ENCODE results near the gene UBE2J2. TPM values are rescaled to one million over a fixed set of nuclear protein-coding genes. Genes with fewer than 3 reads are reported as not detected.

UBE2J2 gene
- total and polyA plus RNA-seq, 2 of the 4 experiments (the other 2 are of a cell fraction): 20.6 to 67.5 TPM

DNA sequence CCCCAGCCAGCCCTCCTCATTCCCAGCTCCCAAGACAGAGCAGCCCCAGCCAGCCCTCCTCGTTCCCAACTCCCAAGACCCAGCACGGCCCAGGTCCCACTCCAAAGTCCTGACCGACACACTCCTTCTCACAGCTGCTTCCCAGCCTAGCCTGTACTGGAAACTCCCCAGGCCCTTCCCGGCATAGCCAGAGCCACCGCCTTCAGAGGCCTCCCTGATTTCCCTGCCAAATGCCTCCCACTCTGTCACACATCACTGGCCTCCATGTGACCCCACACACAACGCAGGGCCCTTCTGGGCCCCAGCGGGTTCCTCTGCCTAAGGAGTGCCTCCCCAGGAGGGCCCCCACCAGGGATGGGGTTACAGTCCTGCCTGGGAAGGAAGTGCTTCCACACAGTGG lies 2.8 kb downstream of the UBE2J2 start:
- in situ Hi-C loops (cut with MboI; ENCODE audit: low sequenced_read_pairs): no loop called here
- H2BK20ac ChIP-seq (ENCODE audit: low read depth, low read length): no peak overlapping the region
- H3K18ac ChIP-seq (ENCODE audit: low read depth, low read length): peak overlapping the region; percentile 48
- H3K56ac ChIP-seq (ENCODE audit: extremely low read depth, insufficient read depth, low read length): no peak overlapping the region; the same call in 1 of the 2 replicates
- peak overlapping the region; percentile 74; the same call in 1 of the 2 replicates for H2BK120ac ChIP-seq (ENCODE audit: low read depth, low read length)
- peak overlapping the region; percentile 92 for H2AK9ac ChIP-seq (replicated peaks; ENCODE audit: low read depth, low read length, poor library complexity)
- dilution Hi-C loops (cut with HindIII; ENCODE audit: low sequenced_read_pairs, unreplicated experiment): no loop called here
- peaks cover 25% of the 10 kb centered on the region for H4K20me1 ChIP-seq (ENCODE audit: insufficient read depth, low read length)
- peak overlapping the region; percentile 69 for H4K5ac ChIP-seq (ENCODE audit: low read depth, low read length)
- H3K9ac ChIP-seq (ENCODE audit: low read depth, low read length): peak overlapping the region; percentile 20
- DNase-seq: peak; percentile 69
- H2AFZ ChIP-seq (replicated peaks; ENCODE audit: low read length, poor library complexity): no peak overlapping the region
- no TSS peak for BruUV-seq (replicated peaks)
- ATAC-seq (ENCODE audit: low read depth): no peak
- ChIA-PET POLR2A (ENCODE audit: unreplicated experiment) (no interaction called here), CTCF (no interaction called here)
- no peak overlapping the region for H2BK15ac ChIP-seq (ENCODE audit: low read depth, low read length)
- TF ChIP-seq RAD21 (IDR thresholded peaks at IDR 0.05; ENCODE audit: low read length): no peak
- TF ChIP-seq, protein P1, sequence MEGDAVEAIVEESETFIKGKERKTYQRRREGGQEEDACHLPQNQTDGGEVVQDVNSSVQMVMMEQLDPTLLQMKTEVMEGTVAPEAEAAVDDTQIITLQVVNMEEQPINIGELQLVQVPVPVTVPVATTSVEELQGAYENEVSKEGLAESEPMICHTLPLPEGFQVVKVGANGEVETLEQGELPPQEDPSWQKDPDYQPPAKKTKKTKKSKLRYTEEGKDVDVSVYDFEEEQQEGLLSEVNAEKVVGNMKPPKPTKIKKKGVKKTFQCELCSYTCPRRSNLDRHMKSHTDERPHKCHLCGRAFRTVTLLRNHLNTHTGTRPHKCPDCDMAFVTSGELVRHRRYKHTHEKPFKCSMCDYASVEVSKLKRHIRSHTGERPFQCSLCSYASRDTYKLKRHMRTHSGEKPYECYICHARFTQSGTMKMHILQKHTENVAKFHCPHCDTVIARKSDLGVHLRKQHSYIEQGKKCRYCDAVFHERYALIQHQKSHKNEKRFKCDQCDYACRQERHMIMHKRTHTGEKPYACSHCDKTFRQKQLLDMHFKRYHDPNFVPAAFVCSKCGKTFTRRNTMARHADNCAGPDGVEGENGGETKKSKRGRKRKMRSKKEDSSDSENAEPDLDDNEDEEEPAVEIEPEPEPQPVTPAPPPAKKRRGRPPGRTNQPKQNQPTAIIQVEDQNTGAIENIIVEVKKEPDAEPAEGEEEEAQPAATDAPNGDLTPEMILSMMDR (conservative IDR thresholded peaks at IDR 0.05; ENCODE audit: low read depth, low read length): no peak
- TF ChIP-seq, protein P2, sequence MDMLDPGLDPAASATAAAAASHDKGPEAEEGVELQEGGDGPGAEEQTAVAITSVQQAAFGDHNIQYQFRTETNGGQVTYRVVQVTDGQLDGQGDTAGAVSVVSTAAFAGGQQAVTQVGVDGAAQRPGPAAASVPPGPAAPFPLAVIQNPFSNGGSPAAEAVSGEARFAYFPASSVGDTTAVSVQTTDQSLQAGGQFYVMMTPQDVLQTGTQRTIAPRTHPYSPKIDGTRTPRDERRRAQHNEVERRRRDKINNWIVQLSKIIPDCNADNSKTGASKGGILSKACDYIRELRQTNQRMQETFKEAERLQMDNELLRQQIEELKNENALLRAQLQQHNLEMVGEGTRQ (IDR thresholded peaks at IDR 0.05; ENCODE audit: low read depth, low read length): peak; percentile 77
- TF ChIP-seq MAZ (IDR thresholded peaks at IDR 0.05; ENCODE audit: borderline replicate concordance, low read depth, low read length): no peak
- no peak for TF ChIP-seq FOS (IDR thresholded peaks at IDR 0.05; ENCODE audit: low read depth, low read length)
- TF ChIP-seq POLR2A (IDR thresholded peaks at IDR 0.05; ENCODE audit: low read depth, low read length): 0 out of 2 replicates have a peak, but pooled peaks have one; percentile 37
- no peak for TF ChIP-seq MAFK (IDR thresholded peaks at IDR 0.05; ENCODE audit: low read depth, low read length)
- H3K9me1 ChIP-seq (ENCODE audit: insufficient read depth, low read length): peaks cover 36% of the 10 kb centered on the region
- peaks cover 41% of the 10 kb centered on the region for H3K36me3 ChIP-seq (ENCODE audit: control insufficient read depth, insufficient read depth, low read length)
- peaks cover 37% of the 10 kb centered on the region for H3K4me1 ChIP-seq (ENCODE audit: control insufficient read depth, insufficient read depth, low read length)
- peak overlapping the region; percentile 86 for H3K14ac ChIP-seq (replicated peaks; ENCODE audit: low read depth, low read length)
- H3K4me2 ChIP-seq (ENCODE audit: low read depth, low read length): peak overlapping the region; percentile 71
- H3K27ac ChIP-seq (ENCODE audit: insufficient read depth, low read length): peak overlapping the region; percentile 79
- peak overlapping the region; percentile 98 for H2AK5ac ChIP-seq (ENCODE audit: low read depth, low read length)
- peak overlapping the region; percentile 82 for H3K4ac ChIP-seq (ENCODE audit: low read depth, low read length)
- H4K91ac ChIP-seq (ENCODE audit: insufficient read depth, low read depth, low read length): peak overlapping the region; percentile 79
- WGBS, 2 experiments (ENCODE audit: extremely low coverage in 2 of 2, insufficient read length in 1 of 2): 78% methylated on average over 3 of the region's 7 CpGs; no CpG with 5 or more reads in 1 of the 2 experiments
- intact Hi-C loops (cut with micrococcal nuclease): no loop called here
- H4K8ac ChIP-seq (ENCODE audit: low read depth in 2 of 2, low read length in 2 of 2): peak overlapping the region; percentile 34 to 74; a peak in 3 of 4 replicates
- H3K9me3 ChIP-seq (ENCODE audit: control insufficient read depth, insufficient read depth, low read length): no peaks in the 10 kb centered on the region
- no peaks in the 10 kb centered on the region for H3K27me3 ChIP-seq (ENCODE audit: control insufficient read depth, insufficient read depth, low read length)
- peak overlapping the region; percentile 91 for H2BK5ac ChIP-seq (ENCODE audit: low read depth, low read length, poor library complexity, severe bottlenecking)
- peak overlapping the region; percentile 3; the same call in 1 of the 2 replicates for H3K4me3 ChIP-seq (ENCODE audit: insufficient read depth, low read depth, low read length)
- H3K79me1 ChIP-seq (ENCODE audit: low read depth in 1 of 2, low read length in 2 of 2): peaks cover 13 to 59% of the 10 kb centered on the region in 2 experiments
- H3K23ac ChIP-seq (ENCODE audit: low read depth, low read length): peak overlapping the region; percentile 94

All from IMR-90 (cell line).